ENCODE data around the gene TKTL1.

GRCh38 chrX:154298312-154298711, 2.7 kb downstream of the TKTL1 start:
- TF ChIP-seq EZH2phosphoT487 (IDR thresholded peaks at IDR 0.05; ENCODE audit: insufficient read depth, low read depth) (no peak), EZH2 (IDR thresholded peaks at IDR 0.05; ENCODE audit: insufficient read depth, poor library complexity, severe bottlenecking) (no peak)
